Measurements from ENCODE around the gene SMARCD1.
"Not testable (repeated sequence)": the region's sequence is repeated elsewhere in the genome, so short reads cannot be mapped to it uniquely, and the experiment has no call there.

The SMARCD1 gene

DNA sequence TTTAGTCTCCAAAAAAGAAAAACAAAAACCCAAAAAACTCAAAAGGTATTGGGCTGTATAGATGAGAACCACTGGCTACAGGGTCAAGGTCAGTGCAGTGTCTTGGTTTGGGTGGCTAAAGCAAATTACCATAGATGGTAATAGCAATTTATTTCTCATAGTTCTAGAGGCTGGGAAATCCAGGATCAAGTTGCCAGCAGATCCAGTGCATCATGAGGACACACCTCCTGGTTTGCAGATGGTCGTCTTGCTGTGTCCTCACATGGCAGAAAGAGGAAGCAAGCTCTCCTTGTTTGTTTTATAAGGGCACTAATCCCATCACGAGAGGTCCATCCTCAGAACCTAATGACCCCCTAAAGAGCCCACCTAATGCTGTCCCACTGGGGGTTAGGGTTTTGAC lies 38.1 kb downstream of the SMARCD1 start:
- in situ Hi-C loops (cut with MboI; ENCODE audit: low sequenced_read_pairs), result no loop called here

DNA sequence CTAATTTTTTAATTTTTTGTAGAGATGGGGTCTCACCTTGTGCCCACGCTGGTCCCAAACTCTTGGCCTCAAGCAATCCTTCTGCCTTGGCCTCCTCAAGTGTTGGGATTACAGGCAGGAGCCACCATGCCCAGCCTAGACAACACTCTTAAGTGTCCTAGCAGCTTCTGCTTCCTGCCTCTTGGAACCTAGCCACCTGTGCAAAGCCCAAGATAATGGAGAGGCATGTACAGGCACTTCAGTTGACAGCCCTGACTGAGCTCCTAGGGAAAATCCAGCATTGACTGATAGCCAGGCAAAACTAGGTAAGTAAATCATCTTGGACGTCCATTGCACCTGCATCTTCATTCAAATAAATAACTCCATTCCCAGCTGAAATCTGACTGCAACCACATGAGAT lies 42.4 kb downstream of the SMARCD1 start:
- in situ Hi-C loops (cut with MboI; ENCODE audit: low sequenced_read_pairs), result no loop called here

DNA sequence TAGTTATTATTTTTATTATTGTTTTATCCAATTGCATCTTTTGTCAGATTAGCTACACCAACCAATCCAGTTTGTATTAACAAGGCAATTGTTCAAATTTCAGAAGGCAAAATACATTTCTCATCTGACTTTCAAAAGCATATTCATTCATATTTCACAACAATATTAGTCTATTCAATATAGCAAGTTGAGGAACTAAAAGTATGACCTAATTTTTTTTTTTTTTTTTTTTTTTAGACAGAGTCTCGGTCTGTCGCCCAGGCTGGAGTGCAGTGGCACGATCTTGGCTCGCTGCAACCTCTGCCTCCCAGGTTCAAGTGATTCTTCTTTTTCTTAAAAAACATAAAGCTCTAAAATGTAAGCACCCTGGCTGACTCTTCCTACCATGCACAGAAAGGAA lies 44.1 kb downstream of the SMARCD1 start:
- in situ Hi-C loops (cut with MboI; ENCODE audit: low sequenced_read_pairs), result no loop called here

DNA sequence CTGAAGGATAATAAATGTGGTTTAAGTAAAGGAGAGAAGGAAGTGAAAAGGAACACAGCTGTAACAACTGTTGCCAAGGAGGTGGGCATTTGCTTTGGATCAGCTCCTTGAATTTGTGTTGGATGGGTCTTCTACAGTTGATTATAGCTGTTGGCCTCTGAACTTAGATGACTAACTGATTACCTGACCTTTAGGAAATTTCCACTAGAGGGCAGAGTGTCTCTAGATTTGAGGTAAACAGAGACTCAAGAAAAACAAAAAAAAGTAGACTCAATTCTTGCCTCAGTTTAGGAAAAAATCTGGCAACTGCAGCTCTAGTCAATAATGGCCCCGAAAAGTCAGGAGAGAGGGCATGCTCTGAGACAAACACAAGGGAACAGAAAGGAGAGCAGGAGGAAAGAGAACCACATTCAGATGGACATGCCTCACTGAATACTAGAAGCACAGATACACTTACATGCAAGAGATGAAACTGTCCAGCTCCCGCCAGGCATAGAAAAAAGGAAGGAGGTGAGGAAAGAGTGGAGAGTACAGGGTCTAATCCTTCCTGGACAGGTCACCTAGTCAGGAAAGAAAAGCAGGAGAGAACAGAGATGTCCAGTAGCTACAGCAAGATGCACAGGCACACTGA lies 47.5 kb downstream of the SMARCD1 start:
- in situ Hi-C loops (cut with MboI; ENCODE audit: low sequenced_read_pairs), result no loop called here

DNA sequence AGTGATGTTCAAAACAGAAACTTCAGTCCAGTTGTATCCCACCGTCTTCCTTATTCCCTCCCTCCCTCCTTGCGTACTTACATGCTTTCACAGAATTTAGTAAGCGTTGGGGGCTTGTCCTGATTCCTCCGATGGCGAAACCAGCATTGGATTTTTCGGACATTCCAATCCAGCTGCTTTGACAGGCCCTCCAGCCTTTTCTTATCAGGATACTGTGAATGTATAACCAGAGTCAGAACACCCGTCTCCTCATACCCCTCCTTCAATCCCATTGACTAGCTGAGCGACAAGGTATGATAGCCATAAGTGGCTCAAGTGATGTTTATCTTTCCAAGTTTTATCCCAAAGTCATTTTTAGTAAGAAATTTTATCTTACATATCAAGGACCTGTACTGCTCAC lies 57.9 kb downstream of the SMARCD1 start:
- in situ Hi-C loops (cut with MboI; ENCODE audit: low sequenced_read_pairs), result no loop called here

DNA sequence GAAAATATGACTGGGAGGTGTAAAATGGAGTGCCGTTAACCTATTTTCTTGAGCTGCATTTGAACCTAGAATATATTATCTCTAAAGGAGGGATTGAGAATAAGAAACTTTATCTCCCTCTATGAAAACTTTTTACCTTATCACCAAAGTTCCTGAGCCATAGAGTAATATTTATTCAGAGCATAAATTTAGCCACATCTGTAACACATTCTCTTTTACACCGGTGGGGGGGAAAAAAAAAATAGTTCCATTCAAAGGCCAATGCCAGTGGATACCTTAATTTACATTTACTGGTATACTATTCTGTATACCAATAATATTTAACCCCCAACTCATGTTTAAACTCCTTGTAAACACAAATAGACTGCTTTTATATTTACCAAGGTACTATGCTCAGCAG lies 60.3 kb downstream of the SMARCD1 start:
- in situ Hi-C loops (cut with MboI; ENCODE audit: low sequenced_read_pairs), result no loop called here

DNA sequence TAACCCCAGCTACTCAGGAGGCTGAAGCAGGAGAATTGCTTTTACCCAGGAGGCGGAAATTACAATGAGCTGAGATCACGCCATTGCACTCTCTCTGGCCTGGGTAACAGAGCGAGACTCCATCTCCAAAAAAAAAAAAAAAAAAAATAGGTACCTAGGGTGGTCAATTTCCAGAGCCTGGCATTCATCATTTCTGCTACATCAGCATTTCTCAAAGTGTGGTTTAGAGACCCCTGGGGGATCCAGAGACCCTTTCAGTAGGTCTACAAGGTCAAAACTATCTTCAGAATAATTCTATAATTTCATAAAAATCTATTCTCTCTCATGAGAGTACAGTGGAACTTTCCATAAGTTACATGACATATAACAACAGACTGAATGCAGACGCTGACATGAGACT lies 62.1 kb downstream of the SMARCD1 start:
- in situ Hi-C loops (cut with MboI; ENCODE audit: low sequenced_read_pairs), result no loop called here

DNA sequence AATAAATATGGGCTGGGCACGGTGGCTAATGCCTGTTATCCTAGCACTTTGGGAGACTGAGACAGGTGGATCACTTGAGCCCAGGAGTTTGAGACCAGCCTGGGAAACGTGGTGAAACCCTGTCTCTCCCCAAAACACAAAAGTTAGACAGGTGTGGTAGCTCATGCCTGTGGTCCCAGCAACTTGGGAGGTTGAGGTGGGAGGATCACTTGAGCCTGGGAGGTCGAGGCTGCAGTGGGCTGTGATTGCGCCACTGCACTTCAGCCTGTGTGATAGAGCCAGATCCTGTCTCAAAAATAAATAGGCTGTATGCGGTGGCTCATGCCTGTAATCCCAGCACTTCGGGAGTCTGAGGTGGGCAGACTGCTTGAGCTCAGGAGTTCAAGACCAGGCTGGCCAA lies 62.9 kb downstream of the SMARCD1 start:
- in situ Hi-C loops (cut with MboI; ENCODE audit: low sequenced_read_pairs), result not testable (repeated sequence)

DNA sequence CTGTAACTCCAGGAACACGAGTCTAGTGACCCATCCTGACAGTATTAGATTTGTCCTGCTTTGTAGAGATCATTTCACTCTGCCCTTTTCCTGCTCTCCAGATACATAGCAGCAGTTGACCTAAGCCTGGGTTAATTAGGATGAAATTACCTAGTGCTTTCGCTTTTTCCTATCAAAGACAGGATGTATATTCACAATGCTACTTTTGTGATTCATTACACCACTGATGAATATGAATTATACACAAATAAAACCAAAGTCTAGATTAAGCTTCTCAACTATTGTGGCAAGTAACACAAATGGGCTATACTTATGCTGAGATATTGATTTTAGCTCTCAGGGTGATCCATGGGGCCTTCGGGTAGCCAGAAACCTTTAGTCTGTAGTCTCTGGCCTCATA lies 64.2 kb downstream of the SMARCD1 start:
- in situ Hi-C loops (cut with MboI; ENCODE audit: low sequenced_read_pairs), result no loop called here
